SU-DHL-6 (cell line): ENCODE results near the gene NOL3.

ENCODE experiments used
- H2AFZ ChIP-seq: fragments of 200-600 bp; sonication (generic); 2 replicates; pipeline ENCODE4 v1.6.1; 2014; ENCODE audit warnings: low read depth, mild to moderate bottlenecking, moderate library complexity, mixed read lengths, antibody characterized with exemption, low read length; ENCODE audit not compliant: severe bottlenecking
- H3F3A ChIP-seq: fragments of 200-600 bp; shearing (Covaris generic); 2 replicates; pipeline ENCODE4 v1.6.0; 2016; ENCODE audit warnings: antibody characterized with exemption, mild to moderate bottlenecking; ENCODE audit not compliant: insufficient read depth
- H3K27ac ChIP-seq: fragments of 200-600 bp; sonication (generic); 2 replicates; pipeline ENCODE4 v1.5.1; 2016; ENCODE audit warnings: low read depth, mild to moderate bottlenecking, low read length, moderate library complexity, mixed read lengths
- H3K27me3 ChIP-seq: fragments of 200-600 bp; sonication (generic), shearing (Covaris generic); 2 replicates; pipeline ENCODE4 v1.6.0; 2014; ENCODE audit warnings: mild to moderate bottlenecking, low read length
- H3K36me3 ChIP-seq: fragments of 200-600 bp; sonication (generic); 2 replicates; pipeline ENCODE4 v1.6.1; 2014; ENCODE audit warnings: mild to moderate bottlenecking, low read length, mixed read lengths
- H3K4me2 ChIP-seq: fragments of 300-600, 200-600 bp; shearing (Covaris generic), sonication (generic); 2 replicates; pipeline ENCODE4 v1.6.0; 2014; ENCODE audit warnings: low read length, low read depth, mild to moderate bottlenecking; ENCODE audit not compliant: poor library complexity, severe bottlenecking
- H3K4me3 ChIP-seq: fragments of 200-600 bp; sonication (generic); 2 replicates; pipeline ENCODE4 v1.5.1; 2014; ENCODE audit warnings: antibody characterized with exemption, low read length, mild to moderate bottlenecking, mixed read lengths; ENCODE audit not compliant: insufficient read depth, poor library complexity, severe bottlenecking
- H3K79me2 ChIP-seq: fragments of 200-600 bp; sonication (generic); 2 replicates; pipeline ENCODE4 v1.6.1; 2014; ENCODE audit warnings: mild to moderate bottlenecking, low read length, moderate library complexity; ENCODE audit not compliant: insufficient read depth
- H3K9ac ChIP-seq: fragments of 200-600 bp; sonication (generic); 2 replicates; pipeline ENCODE4 v1.7.0; 2014; ENCODE audit warnings: mild to moderate bottlenecking, low read length
- H3K9me2 ChIP-seq: fragments of 200-600 bp; sonication (generic); replicated peaks from 2 replicates; pipeline ENCODE4 v1.6.1; 2014; ENCODE audit warnings: low read length; ENCODE audit not compliant: insufficient read depth
- H3K9me3 ChIP-seq: fragments of 200-600 bp; sonication (generic); 2 replicates; pipeline ENCODE4 v1.6.1; 2014; ENCODE audit warnings: low read length, mixed read lengths; ENCODE audit not compliant: insufficient read depth
- H4K20me1 ChIP-seq: fragments of 200-600 bp; sonication (generic); 2 replicates; pipeline ENCODE4 v1.6.1; 2014; ENCODE audit warnings: low read depth, mild to moderate bottlenecking, antibody characterized with exemption, low read length, moderate library complexity, mixed read lengths
- EZH2phosphoT487 ChIP-seq: fragments of 200-600 bp; sonication (generic), shearing (Covaris generic); conservative IDR thresholded peaks from 2 replicates; pipeline ENCODE4 v1.6.1; 2018; ENCODE audit warnings: mild to moderate bottlenecking, antibody characterized with exemption, low read length, moderate library complexity, mixed read lengths
- TF ChIP-seq, protein P1 (sequence below): fragments of 200-600 bp; sonication (generic); IDR thresholded peaks from one replicate; pipeline ENCODE4 v1.5.1; 2017; ENCODE audit warnings: antibody characterized with exemption, mild to moderate bottlenecking, low read length, moderate library complexity; ENCODE audit not compliant: insufficient read depth, poor library complexity, severe bottlenecking

Gene NOL3

GRCh38 chr16:67183627-67184452 lies 13.5 kb downstream of the NOL3 start, which contains the start of gene MATCAP1:
MATCAP1 (minus strand) TSS chr16:67183963; CDS start chr16:67180610, 3,353 bp downstream.
- Histone ChIP-seq H3K9me3 (no peaks in the 10 kb centered on the region), H4K20me1 (no peaks in the 10 kb centered on the region), H3K27ac (peak within 1 kb of the TSS; percentile 58), H3K9me2 (no peaks in the 10 kb centered on the region), H3K36me3 (no peaks in the 10 kb centered on the region), H3K4me2 (peak within 1 kb of the TSS; percentile 88), H3F3A (no peaks in the 10 kb centered on the region), H3K4me3 (peak within 1 kb of the TSS; percentile 79), H3K9ac (peak within 1 kb of the TSS; percentile 67), H3K27me3 (no peaks in the 10 kb centered on the region), H3K79me2 (no peaks in the 10 kb centered on the region), H2AFZ (peak within 1 kb of the TSS; percentile 87)
- no peak for TF ChIP-seq EZH2phosphoT487
- TF ChIP-seq, protein P1, sequence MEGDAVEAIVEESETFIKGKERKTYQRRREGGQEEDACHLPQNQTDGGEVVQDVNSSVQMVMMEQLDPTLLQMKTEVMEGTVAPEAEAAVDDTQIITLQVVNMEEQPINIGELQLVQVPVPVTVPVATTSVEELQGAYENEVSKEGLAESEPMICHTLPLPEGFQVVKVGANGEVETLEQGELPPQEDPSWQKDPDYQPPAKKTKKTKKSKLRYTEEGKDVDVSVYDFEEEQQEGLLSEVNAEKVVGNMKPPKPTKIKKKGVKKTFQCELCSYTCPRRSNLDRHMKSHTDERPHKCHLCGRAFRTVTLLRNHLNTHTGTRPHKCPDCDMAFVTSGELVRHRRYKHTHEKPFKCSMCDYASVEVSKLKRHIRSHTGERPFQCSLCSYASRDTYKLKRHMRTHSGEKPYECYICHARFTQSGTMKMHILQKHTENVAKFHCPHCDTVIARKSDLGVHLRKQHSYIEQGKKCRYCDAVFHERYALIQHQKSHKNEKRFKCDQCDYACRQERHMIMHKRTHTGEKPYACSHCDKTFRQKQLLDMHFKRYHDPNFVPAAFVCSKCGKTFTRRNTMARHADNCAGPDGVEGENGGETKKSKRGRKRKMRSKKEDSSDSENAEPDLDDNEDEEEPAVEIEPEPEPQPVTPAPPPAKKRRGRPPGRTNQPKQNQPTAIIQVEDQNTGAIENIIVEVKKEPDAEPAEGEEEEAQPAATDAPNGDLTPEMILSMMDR = no peak

DNA sequence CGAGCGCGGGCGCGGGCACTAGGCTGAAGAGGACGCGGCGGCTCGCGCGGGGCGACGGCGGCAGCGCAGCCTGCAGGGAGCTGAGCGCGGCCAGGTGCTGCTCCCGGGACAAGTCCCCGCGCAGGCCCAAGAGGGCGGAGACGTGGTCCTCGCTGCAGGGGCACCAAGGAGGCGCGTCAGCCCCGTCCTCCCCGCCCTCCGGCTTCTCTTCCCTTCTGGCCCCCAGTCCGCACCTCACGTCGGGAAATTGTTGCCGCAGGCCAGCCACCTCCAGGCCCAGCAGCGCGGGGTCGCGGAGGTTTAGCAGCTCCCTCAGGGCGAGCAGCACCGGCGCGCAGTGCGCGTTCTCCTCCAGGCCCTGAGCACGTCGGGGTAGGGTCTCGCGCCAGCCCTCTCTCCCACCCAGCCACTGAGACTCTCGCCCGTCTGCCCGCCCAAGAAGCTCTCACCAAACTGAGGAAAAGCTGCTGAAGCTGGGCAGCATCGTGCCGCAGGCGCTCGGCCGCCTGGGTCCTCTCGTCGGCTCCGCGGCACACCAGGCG lies 14.2 kb downstream of the NOL3 start:
- TF ChIP-seq EZH2phosphoT487 = no peak
- TF ChIP-seq, protein P1 = no peak
- H3K79me2 ChIP-seq = no peaks in the 10 kb centered on the region
- no peaks in the 10 kb centered on the region for H3F3A ChIP-seq
- peak overlapping the region; percentile 79 for H3K4me3 ChIP-seq
- H3K27ac ChIP-seq = no peak overlapping the region
- H4K20me1 ChIP-seq = no peaks in the 10 kb centered on the region
- H3K27me3 ChIP-seq = no peaks in the 10 kb centered on the region
- H3K9ac ChIP-seq = peak overlapping the region; percentile 67
- H3K4me2 ChIP-seq = peak overlapping the region; percentile 88
- no peaks in the 10 kb centered on the region for H3K36me3 ChIP-seq
- no peaks in the 10 kb centered on the region for H3K9me3 ChIP-seq
- no peaks in the 10 kb centered on the region for H3K9me2 ChIP-seq
- peak overlapping the region; percentile 87 for H2AFZ ChIP-seq

GRCh38 chr16:67184995-67185650 lies 14.8 kb downstream of the NOL3 start:
- no peak overlapping the region for H3K4me2 ChIP-seq
- no peak overlapping the region for H3K4me3 ChIP-seq
- H3K9me2 ChIP-seq = no peaks in the 10 kb centered on the region
- H3F3A ChIP-seq = no peaks in the 10 kb centered on the region
- TF ChIP-seq, protein P1 = peak; percentile 72
- no peak for TF ChIP-seq EZH2phosphoT487
- H3K27ac ChIP-seq = no peak overlapping the region
- H3K79me2 ChIP-seq = no peaks in the 10 kb centered on the region
- no peaks in the 10 kb centered on the region for H4K20me1 ChIP-seq
- no peaks in the 10 kb centered on the region for H3K36me3 ChIP-seq
- no peak overlapping the region for H2AFZ ChIP-seq
- H3K9ac ChIP-seq = no peak overlapping the region
- H3K9me3 ChIP-seq = no peaks in the 10 kb centered on the region
- no peaks in the 10 kb centered on the region for H3K27me3 ChIP-seq
